Left colon (tissue), 2 donors: ENCODE measurements around the gene DNAJC22. TPM values are rescaled to one million over a fixed set of nuclear protein-coding genes. Genes with fewer than 3 reads are reported as not detected.
"Not testable (repeated sequence)": the region's sequence is repeated elsewhere in the genome, so short reads cannot be mapped to it uniquely, and the experiment has no call there.

ENCODE experiments used
- ATAC-seq: fragments of 200-7000 bp; cut with Tn5 transposase; one replicate; pipeline ENCODE4 v1.9.1; 2020; ENCODE audit warnings: mild to moderate bottlenecking, moderate library complexity
- DNase-seq, 2 donors: peaks; one replicate each; pipeline ENCODE4 v3.0.0-alpha.2; 2020
- intact Hi-C, 2 donors: fragments of 100-400 bp; cut with DNase I in 1 of 2; cut with micrococcal nuclease in 1 of 2; formaldehyde crosslinking; loops; one replicate each; pipeline versions ENCODE4 v1.11.2 to v1.14.0; 2022; cut with DNase I, micrococcal nuclease
- long read RNA-seq: library from polyadenylated mRNA; unstranded; transcript quantifications from one replicate; pipeline ENCODE4 v2.0.0, GENCODE V29; 2021
- total RNA-seq, 2 donors: library from RNA; stranded (reverse); fragmentation: NEBNext Ultra II Directional; extraction: Animal tissue kit (Norgen Biotek cat#: 25700); gene quantifications; one replicate each; pipeline ENCODE4 v1.2.1, GENCODE V29; 2021
- donor health status: DM: no; HTN: no; CAD: no.
- donor health status: DM: yes; HTN: yes; CAD: no.

Gene DNAJC22
- 10 to 100 TPM; 40.2 to 45.6 TPM for total RNA-seq
- long read RNA-seq, partial matches to known transcripts = 72 of 94 reads
- long read RNA-seq, other reads (novel, unspliced or antisense) = 21 of 94 reads

- intact Hi-C loops = loop anchor here in 1 of 2 donors (10.0 kb wide), 1 partner anchor 168 kb away; no protein-coding TSS in a partner anchor
- ATAC-seq (peak; percentile 28), DNase-seq (peak in 1 of 2 donors; percentile 52)
Observed at GRCh38 chr12:49346659-49347310, at the start of gene DNAJC22. DNAJC22 (plus strand) TSS chr12:49346888; CDS start chr12:49348873, 1,985 bp downstream.

- intact Hi-C loops = no loop called here
- ATAC-seq (no peak), DNase-seq (no peak)
Observed at GRCh38 chr12:49297695-49298060, 49.0 kb upstream of the DNAJC22 start.

GRCh38 chr12:49298160-49298559 lies 48.5 kb upstream of the DNAJC22 start:
- DNase-seq (peak in 1 of 2 donors; percentile 33), ATAC-seq (peak; percentile 53)
- intact Hi-C loops = no loop called here

GRCh38 chr12:49301760-49302159 lies 44.9 kb upstream of the DNAJC22 start:
- intact Hi-C loops = no loop called here
- ATAC-seq (no peak), DNase-seq (no peak)

GRCh38 chr12:49304161-49304560 lies 42.5 kb upstream of the DNAJC22 start:
- no peak for ATAC-seq
- no peak for DNase-seq
- intact Hi-C loops = no loop called here

GRCh38 chr12:49305762-49306510 lies 40.8 kb upstream of the DNAJC22 start:
- intact Hi-C loops = no loop called here
- DNase-seq (no peak), ATAC-seq (peak; percentile 44)

- intact Hi-C loops = no loop called here
- no peak for DNase-seq
- no peak for ATAC-seq
Observed at GRCh38 chr12:49309386-49309785, 37.3 kb upstream of the DNAJC22 start.

GRCh38 chr12:49310451-49311000 lies 36.2 kb upstream of the DNAJC22 start:
- DNase-seq, intact Hi-C loops, ATAC-seq: not testable (repeated sequence)

GRCh38 chr12:49314811-49315210 lies 31.9 kb upstream of the DNAJC22 start:
- ATAC-seq (no peak), DNase-seq (no peak)
- intact Hi-C loops = no loop called here

- DNase-seq, ATAC-seq, intact Hi-C loops: not testable (repeated sequence)
Observed at GRCh38 chr12:49317118-49317517, 29.6 kb upstream of the DNAJC22 start.

- not testable (repeated sequence) for DNase-seq
Observed at GRCh38 chr12:49320411-49321103, 26.1 kb upstream of the DNAJC22 start.

GRCh38 chr12:49322367-49322707 lies 24.4 kb upstream of the DNAJC22 start:
- intact Hi-C loops = no loop called here
- DNase-seq (no peak), ATAC-seq (no peak)

More at GRCh38 chr12:49320411-49321103, 26.1 kb upstream of the DNAJC22 start:
- intact Hi-C loops, ATAC-seq: not testable (repeated sequence)

GRCh38 chr12:49322708-49323523 lies 23.8 kb upstream of the DNAJC22 start, which contains the start of gene TROAP:
TROAP (plus strand) TSS chr12:49323255; CDS start chr12:49323609, 354 bp downstream.
- intact Hi-C loops = no loop called here
- DNase-seq (peak; percentile 97 to 98), ATAC-seq (peak; percentile 99)

- intact Hi-C loops = no loop called here
- DNase-seq = no peak
- ATAC-seq = no peak
Observed at GRCh38 chr12:49323524-49324097, 23.1 kb upstream of the DNAJC22 start.

- DNase-seq = no peak
- intact Hi-C loops = no loop called here
- ATAC-seq = no peak
Observed at GRCh38 chr12:49325606-49326005, 21.1 kb upstream of the DNAJC22 start.

- ATAC-seq = no peak
- intact Hi-C loops = no loop called here
Observed at GRCh38 chr12:49327368-49327767, 19.3 kb upstream of the DNAJC22 start.

GRCh38 chr12:49327887-49328286 lies 18.8 kb upstream of the DNAJC22 start:
- intact Hi-C loops = no loop called here
- ATAC-seq = no peak
- DNase-seq = no peak

More at GRCh38 chr12:49327368-49327767, 19.3 kb upstream of the DNAJC22 start:
- no peak for DNase-seq

GRCh38 chr12:49328816-49329215 lies 17.9 kb upstream of the DNAJC22 start:
- intact Hi-C loops = no loop called here
- no peak for DNase-seq
- ATAC-seq = no peak
